IMR-90 (cell line): Measurements from ENCODE around the gene HCN2.

Source experiments
- CEBPB ChIP-seq: IDR thresholded peaks from 2 replicates; pipeline ENCODE4 v1.6.1; 2012; ENCODE audit warnings: low read depth, low read length, improper control_type of control experiment
- CTCF ChIP-seq: conservative IDR thresholded peaks from 2 replicates; pipeline ENCODE4 v1.5.1; 2012; ENCODE audit warnings: mild to moderate bottlenecking, low read depth, low read length, improper control_type of control experiment
- MXI1 ChIP-seq: IDR thresholded peaks from 2 replicates; pipeline ENCODE4 v1.6.1; 2012; ENCODE audit warnings: low read depth, mild to moderate bottlenecking, low read length, moderate library complexity, borderline replicate concordance
- POLR2A ChIP-seq: IDR thresholded peaks from 2 replicates; pipeline ENCODE4 v1.6.1; 2012; ENCODE audit warnings: mild to moderate bottlenecking, low read depth, low read length
- RCOR1 ChIP-seq: IDR thresholded peaks from 2 replicates; pipeline ENCODE4 v1.6.1; 2012; ENCODE audit warnings: mild to moderate bottlenecking, low read length, improper control_type of control experiment; ENCODE audit not compliant: insufficient replicate concordance
- RFX5 ChIP-seq: IDR thresholded peaks from 2 replicates; pipeline ENCODE4 v1.8.0; 2012; ENCODE audit warnings: low read depth, mild to moderate bottlenecking, low read length, moderate library complexity
- SMC3 ChIP-seq: fragments of 150-350 bp; IDR thresholded peaks from 2 replicates; pipeline ENCODE4 v1.6.1; 2016; ENCODE audit warnings: low read depth, mild to moderate bottlenecking, antibody characterized with exemption, low read length, moderate library complexity
- USF2 ChIP-seq: fragments of 150-350 bp; IDR thresholded peaks from 2 replicates; pipeline ENCODE4 v1.6.1; 2017; ENCODE audit warnings: mild to moderate bottlenecking, antibody characterized with exemption, low read length, low read depth

- no peak for TF ChIP-seq CTCF
- no peak for TF ChIP-seq CEBPB
- no peak for TF ChIP-seq RFX5
- no peak for TF ChIP-seq RCOR1
- no peak for TF ChIP-seq POLR2A
- TF ChIP-seq USF2: no peak
- TF ChIP-seq MXI1: no peak
- no peak for TF ChIP-seq SMC3
These were observed 62.3 kb downstream of the HCN2 start for GRCh38 chr19:651991-652390.
